D721Med (cell line): ENCODE measurements around the gene BCL2L12.

Source experiments
- DNase-seq: peaks from one replicate; pipeline ENCODE4 v3.0.0; 2011; ENCODE audit warnings: low spot score; ENCODE audit not compliant: insufficient read length
- FAIRE-seq: peaks from 2 replicates; lab custom pipeline; 2011; peaks lifted over from hg19 to GRCh38; lab: Jason Lieb, UNC
- CTCF ChIP-seq: IDR thresholded peaks from 2 replicates; pipeline ENCODE4 v1.5.1; 2012; ENCODE audit warnings: mild to moderate bottlenecking, control low read depth; ENCODE audit not compliant: insufficient read depth; ENCODE audit errors: missing control alignments

BCL2L12 gene

GRCh38 chr19:49696115-49696514 lies 30.4 kb downstream of the BCL2L12 start:
- DNase-seq (no peak), FAIRE-seq (no peak)
- TF ChIP-seq CTCF, result no peak

GRCh38 chr19:49696865-49697264 lies 31.1 kb downstream of the BCL2L12 start:
- no peak for FAIRE-seq
- no peak for TF ChIP-seq CTCF

GRCh38 chr19:49699364-49699763 lies 33.6 kb downstream of the BCL2L12 start:
- no peak for FAIRE-seq
- DNase-seq, result no peak
- no peak for TF ChIP-seq CTCF

More at GRCh38 chr19:49696865-49697264, 31.1 kb downstream of the BCL2L12 start:
- DNase-seq, result no peak

GRCh38 chr19:49700563-49700962 lies 34.8 kb downstream of the BCL2L12 start:
- no peak for DNase-seq
- no peak for TF ChIP-seq CTCF
- no peak for FAIRE-seq

GRCh38 chr19:49701271-49701786 lies 35.6 kb downstream of the BCL2L12 start:
- DNase-seq, result no peak

GRCh38 chr19:49704888-49705642 lies 39.3 kb downstream of the BCL2L12 start:
- FAIRE-seq, result no peak
- no peak for DNase-seq
- no peak for TF ChIP-seq CTCF

More at GRCh38 chr19:49701271-49701786, 35.6 kb downstream of the BCL2L12 start:
- no peak for TF ChIP-seq CTCF
- no peak for FAIRE-seq

- DNase-seq, result no peak
- FAIRE-seq, result no peak
- TF ChIP-seq CTCF, result no peak
These were observed 40.2 kb downstream of the BCL2L12 start for GRCh38 chr19:49705919-49706318.
